ENCODE results near the gene TMIGD3.

DNA sequence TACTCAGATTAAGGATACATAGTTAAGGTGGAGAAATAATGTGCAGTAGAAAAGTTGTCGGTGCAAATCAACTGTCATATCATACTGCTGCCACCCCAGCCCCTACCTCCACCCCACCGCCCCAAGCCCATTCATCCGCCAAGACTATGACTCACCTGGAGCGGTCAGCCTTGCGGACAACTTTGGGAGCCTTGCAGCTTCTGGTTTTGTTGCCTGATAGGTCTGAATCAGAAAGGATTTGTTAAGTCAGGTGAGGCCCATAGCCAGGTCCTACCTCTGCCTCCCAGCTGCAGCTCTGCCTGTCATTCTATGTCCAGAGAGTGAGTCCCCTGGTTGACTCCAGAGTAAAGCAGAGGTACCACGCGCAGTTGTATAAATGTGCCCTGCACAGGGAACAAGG, 17.0 kb downstream of the TMIGD3 start:
- TF ChIP-seq POLR2AphosphoS5 (IDR thresholded peaks at IDR 0.05; ENCODE audit: low read depth) = no peak
- TF ChIP-seq CTCF (IDR thresholded peaks at IDR 0.05; ENCODE audit: insufficient read depth, low read length) = no peak
- TF ChIP-seq REST (IDR thresholded peaks at IDR 0.05; ENCODE audit: insufficient replicate concordance, low read depth) = no peak
- TF ChIP-seq GABPA (IDR thresholded peaks at IDR 0.05; ENCODE audit: low read depth) = no peak
- TF ChIP-seq SPI1 (IDR thresholded peaks at IDR 0.05; ENCODE audit: borderline replicate concordance, low read depth) = no peak

Data from HL-60 (cell line).